Coronary artery (tissue), 2 donors: ENCODE measurements around the gene MASP2.
"Not testable (repeated sequence)": the region's sequence is repeated elsewhere in the genome, so short reads cannot be mapped to it uniquely, and the experiment has no call there.

Experiments used
- DNase-seq: peaks from one replicate; pipeline ENCODE4 v3.0.0-alpha.2; 2017; ENCODE audit warnings: low spot score
- H3K27ac ChIP-seq, 2 donors: fragments of 200-600 bp; sonication (generic); one replicate each; pipeline ENCODE4 v1.5.1; 2016 to 2019
- H3K4me3 ChIP-seq: fragments of 200-600 bp; sonication (generic); 2 replicates; pipeline ENCODE4 v1.5.1; 2016; ENCODE audit warnings: mild to moderate bottlenecking, moderate library complexity
- CTCF ChIP-seq: fragments of 200-600 bp; sonication (generic); IDR thresholded peaks from one replicate; pipeline ENCODE4 v1.5.1; 2019; ENCODE audit warnings: antibody characterized with exemption

MASP2 gene

GRCh38 chr1:11000526-11000925 is 46.5 kb downstream of the MASP2 start:
- H3K4me3 ChIP-seq = no peak overlapping the region
- H3K27ac ChIP-seq = no peak overlapping the region
- TF ChIP-seq CTCF = no peak
- DNase-seq = no peak

GRCh38 chr1:10996100-10996499 is 50.9 kb downstream of the MASP2 start:
- no peak for DNase-seq
- Histone ChIP-seq H3K4me3 (no peak overlapping the region), H3K27ac (no peak overlapping the region)
- TF ChIP-seq CTCF = no peak

- no peak for DNase-seq
- Histone ChIP-seq H3K4me3 (no peak overlapping the region), H3K27ac (no peak overlapping the region)
- TF ChIP-seq CTCF = no peak
These were observed 54.2 kb downstream of the MASP2 start for GRCh38 chr1:10992864-10993263.

- H3K4me3 ChIP-seq = not testable (repeated sequence)
These were observed 55.0 kb downstream of the MASP2 start for GRCh38 chr1:10992004-10992403.

GRCh38 chr1:10990828-10991227 is 56.2 kb downstream of the MASP2 start:
- H3K27ac ChIP-seq = no peak overlapping the region
- no peak for DNase-seq
- TF ChIP-seq CTCF = no peak
- no peak overlapping the region for H3K4me3 ChIP-seq

More at GRCh38 chr1:10992004-10992403, 55.0 kb downstream of the MASP2 start:
- H3K27ac ChIP-seq, DNase-seq: not testable (repeated sequence)

GRCh38 chr1:10989920-10990516 is 57.0 kb downstream of the MASP2 start:
- not testable (repeated sequence) for H3K4me3 ChIP-seq, DNase-seq, H3K27ac ChIP-seq

- no peak overlapping the region for H3K27ac ChIP-seq
- no peak overlapping the region for H3K4me3 ChIP-seq
- DNase-seq = no peak
- no peak for TF ChIP-seq CTCF
These were observed 57.9 kb downstream of the MASP2 start for GRCh38 chr1:10989095-10989494.

GRCh38 chr1:10987840-10988417 is 59.1 kb downstream of the MASP2 start:
- no peak for TF ChIP-seq CTCF
- Histone ChIP-seq H3K27ac (no peak overlapping the region), H3K4me3 (no peak overlapping the region)
- no peak for DNase-seq
